Measurements from ENCODE around the gene PPARGC1A.

Gene PPARGC1A

GRCh38 chr4:23763559-23763958, 126.3 kb downstream of the PPARGC1A start:
- no peak for DNase-seq (ENCODE audit: low read depth)
- no peak for TF ChIP-seq CTCF (IDR thresholded peaks at IDR 0.05; ENCODE audit: insufficient read depth, low read depth, low read length, missing control alignments)
- no peak overlapping the region for H3K4me3 ChIP-seq (ENCODE audit: low read depth, low read length)

- no peak overlapping the region for H3K4me3 ChIP-seq (ENCODE audit: low read depth, low read length)
- TF ChIP-seq CTCF (IDR thresholded peaks at IDR 0.05; ENCODE audit: insufficient read depth, low read depth, low read length, missing control alignments): no peak
- DNase-seq (ENCODE audit: low read depth): no peak
These were observed 127.3 kb downstream of the PPARGC1A start for GRCh38 chr4:23762551-23762950.

- DNase-seq (ENCODE audit: low read depth): no peak
- H3K4me3 ChIP-seq (ENCODE audit: low read depth, low read length): no peak overlapping the region
- TF ChIP-seq CTCF (IDR thresholded peaks at IDR 0.05; ENCODE audit: insufficient read depth, low read depth, low read length, missing control alignments): no peak
These were observed 130.8 kb downstream of the PPARGC1A start for GRCh38 chr4:23759066-23759465.

- no peak overlapping the region for H3K4me3 ChIP-seq (ENCODE audit: low read depth, low read length)
- no peak for TF ChIP-seq CTCF (IDR thresholded peaks at IDR 0.05; ENCODE audit: insufficient read depth, low read depth, low read length, missing control alignments)
- DNase-seq (ENCODE audit: low read depth): no peak
These were observed 135.2 kb downstream of the PPARGC1A start for GRCh38 chr4:23754688-23755087.

- no peak for TF ChIP-seq CTCF (IDR thresholded peaks at IDR 0.05; ENCODE audit: insufficient read depth, low read depth, low read length, missing control alignments)
- DNase-seq (ENCODE audit: low read depth): no peak
- H3K4me3 ChIP-seq (ENCODE audit: low read depth, low read length): no peak overlapping the region
These were observed 139.7 kb downstream of the PPARGC1A start for GRCh38 chr4:23750125-23750524.

- no peak for TF ChIP-seq CTCF (IDR thresholded peaks at IDR 0.05; ENCODE audit: insufficient read depth, low read depth, low read length, missing control alignments)
- DNase-seq (ENCODE audit: low read depth): no peak
These were observed 142.5 kb downstream of the PPARGC1A start for GRCh38 chr4:23747281-23747735.

GRCh38 chr4:23746672-23747071, 143.2 kb downstream of the PPARGC1A start:
- DNase-seq (ENCODE audit: low read depth): no peak
- TF ChIP-seq CTCF (IDR thresholded peaks at IDR 0.05; ENCODE audit: insufficient read depth, low read depth, low read length, missing control alignments): no peak
- H3K4me3 ChIP-seq (ENCODE audit: low read depth, low read length): no peak overlapping the region

More at GRCh38 chr4:23747281-23747735, 142.5 kb downstream of the PPARGC1A start:
- no peak overlapping the region for H3K4me3 ChIP-seq (ENCODE audit: low read depth, low read length)

All from GM12865 (cell line).